GM06990 (cell line): Measurements from ENCODE around the gene DSC2.
"Not testable (repeated sequence)": the region's sequence is repeated elsewhere in the genome, so short reads cannot be mapped to it uniquely, and the experiment has no call there.

ENCODE experiments used
- DNase-seq: peaks from one replicate; pipeline ENCODE4 v3.0.0-alpha.2; 2011; ENCODE audit not compliant: insufficient read length; ENCODE audit errors: extremely low read depth
- H3K27me3 ChIP-seq: replicated peaks from 2 replicates; pipeline ENCODE4 v1.6.0; 2011; ENCODE audit warnings: low read length; ENCODE audit not compliant: control insufficient read depth, insufficient read depth
- H3K36me3 ChIP-seq: 2 replicates; pipeline ENCODE4 v1.5.1; 2011; ENCODE audit warnings: low read length; ENCODE audit not compliant: control insufficient read depth, insufficient read depth
- H3K4me3 ChIP-seq: replicated peaks from 2 replicates; pipeline ENCODE4 v1.5.1; 2011; ENCODE audit warnings: low read depth, mild to moderate bottlenecking, control low read depth, low read length
- TF ChIP-seq, protein P1 (sequence below): IDR thresholded peaks from 2 replicates; pipeline ENCODE4 v1.5.1; 2011; ENCODE audit warnings: low read length, control low read depth, mild to moderate bottlenecking, inconsistent platforms; ENCODE audit not compliant: insufficient read depth, poor library complexity, severe bottlenecking

Gene DSC2

GRCh38 chr18:31042084-31042405 lies 60.2 kb downstream of the DSC2 start:
- Histone ChIP-seq H3K36me3 (no peaks in the 10 kb centered on the region), H3K27me3 (no peaks in the 10 kb centered on the region), H3K4me3 (no peak overlapping the region)
- no peak for DNase-seq
- TF ChIP-seq, protein P1, sequence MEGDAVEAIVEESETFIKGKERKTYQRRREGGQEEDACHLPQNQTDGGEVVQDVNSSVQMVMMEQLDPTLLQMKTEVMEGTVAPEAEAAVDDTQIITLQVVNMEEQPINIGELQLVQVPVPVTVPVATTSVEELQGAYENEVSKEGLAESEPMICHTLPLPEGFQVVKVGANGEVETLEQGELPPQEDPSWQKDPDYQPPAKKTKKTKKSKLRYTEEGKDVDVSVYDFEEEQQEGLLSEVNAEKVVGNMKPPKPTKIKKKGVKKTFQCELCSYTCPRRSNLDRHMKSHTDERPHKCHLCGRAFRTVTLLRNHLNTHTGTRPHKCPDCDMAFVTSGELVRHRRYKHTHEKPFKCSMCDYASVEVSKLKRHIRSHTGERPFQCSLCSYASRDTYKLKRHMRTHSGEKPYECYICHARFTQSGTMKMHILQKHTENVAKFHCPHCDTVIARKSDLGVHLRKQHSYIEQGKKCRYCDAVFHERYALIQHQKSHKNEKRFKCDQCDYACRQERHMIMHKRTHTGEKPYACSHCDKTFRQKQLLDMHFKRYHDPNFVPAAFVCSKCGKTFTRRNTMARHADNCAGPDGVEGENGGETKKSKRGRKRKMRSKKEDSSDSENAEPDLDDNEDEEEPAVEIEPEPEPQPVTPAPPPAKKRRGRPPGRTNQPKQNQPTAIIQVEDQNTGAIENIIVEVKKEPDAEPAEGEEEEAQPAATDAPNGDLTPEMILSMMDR = no peak

DNA sequence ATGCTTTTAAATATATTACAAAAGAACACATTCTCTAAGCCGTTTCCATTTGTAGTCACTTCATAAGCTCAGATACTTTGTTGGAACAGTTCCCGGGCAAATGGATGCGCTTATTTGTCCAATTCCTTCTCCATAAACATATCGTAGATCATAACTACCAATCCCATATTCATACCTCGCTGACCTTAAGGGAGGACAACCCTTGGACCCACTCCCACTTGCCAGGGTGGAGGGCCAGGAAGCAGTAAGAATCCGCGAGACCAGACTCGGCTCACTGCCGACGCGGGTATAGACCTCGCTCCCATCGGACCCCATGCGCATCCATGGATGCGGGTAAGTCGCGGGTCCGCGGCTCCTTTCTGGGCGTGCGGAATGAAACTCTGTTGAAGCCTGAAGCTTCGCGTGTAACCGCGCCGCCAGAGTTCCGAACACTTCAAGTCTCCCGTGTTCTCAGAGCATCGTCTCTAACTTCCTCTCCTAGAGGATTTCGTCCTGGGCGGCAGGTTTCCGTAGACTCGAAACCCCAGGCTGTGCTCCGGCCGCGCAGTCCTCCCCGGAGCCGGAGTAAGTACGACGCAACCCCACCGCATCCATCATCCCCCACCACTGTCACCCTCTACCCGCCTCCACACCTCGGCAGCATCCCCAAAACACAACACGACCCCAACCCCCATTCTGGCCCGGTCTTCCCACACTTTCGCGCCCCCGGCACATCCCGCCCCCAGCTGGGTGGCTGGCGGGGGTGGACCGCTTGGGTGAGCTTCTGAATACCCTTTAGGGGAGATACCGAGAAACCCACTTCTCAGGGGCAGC lies 60.7 kb downstream of the DSC2 start:
- H3K4me3 ChIP-seq = no peak overlapping the region
- H3K36me3 ChIP-seq = no peaks in the 10 kb centered on the region
- TF ChIP-seq, protein P1 = no peak
- DNase-seq = peak; percentile 46
- no peaks in the 10 kb centered on the region for H3K27me3 ChIP-seq

DNA sequence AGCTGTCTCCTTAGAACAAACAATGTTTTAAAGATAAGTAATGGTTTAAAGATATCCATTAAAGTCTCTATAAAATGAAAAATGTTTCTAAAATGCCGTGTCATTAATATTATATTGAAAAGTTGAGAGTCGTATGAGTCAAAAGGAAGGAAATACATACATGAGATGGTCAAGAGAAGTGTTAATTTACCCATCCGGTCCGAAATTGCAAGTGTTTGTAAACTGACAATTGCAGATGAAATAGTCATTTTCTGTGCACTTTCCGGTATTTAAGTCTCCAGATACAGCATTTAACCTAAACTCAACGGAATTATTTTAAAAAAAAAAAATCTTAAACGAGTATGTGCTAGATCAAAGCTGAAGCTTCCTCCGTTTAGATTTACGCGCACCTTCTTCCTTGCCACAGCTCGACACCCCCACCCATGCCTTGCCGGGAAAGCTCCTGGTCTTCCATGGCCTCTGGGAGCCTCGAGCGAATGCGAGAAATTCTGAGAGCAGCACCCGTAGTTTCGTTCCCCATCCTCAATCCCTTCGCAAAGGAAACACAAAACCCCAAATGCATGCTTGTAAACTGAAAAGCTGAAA lies 61.4 kb downstream of the DSC2 start:
- TF ChIP-seq, protein P1 = no peak
- no peak overlapping the region for H3K4me3 ChIP-seq

GRCh38 chr18:31039426-31039825 lies 62.8 kb downstream of the DSC2 start:
- Histone ChIP-seq H3K4me3 (no peak overlapping the region), H3K27me3 (no peaks in the 10 kb centered on the region), H3K36me3 (no peaks in the 10 kb centered on the region)
- TF ChIP-seq, protein P1 = no peak
- DNase-seq = no peak

More for the DNA sequence above, 61.4 kb downstream of the DSC2 start:
- Histone ChIP-seq H3K27me3 (no peaks in the 10 kb centered on the region), H3K36me3 (no peaks in the 10 kb centered on the region)
- DNase-seq = no peak

GRCh38 chr18:31037686-31038085 lies 64.5 kb downstream of the DSC2 start:
- not testable (repeated sequence) for H3K36me3 ChIP-seq, DNase-seq, H3K4me3 ChIP-seq, H3K27me3 ChIP-seq

DNA sequence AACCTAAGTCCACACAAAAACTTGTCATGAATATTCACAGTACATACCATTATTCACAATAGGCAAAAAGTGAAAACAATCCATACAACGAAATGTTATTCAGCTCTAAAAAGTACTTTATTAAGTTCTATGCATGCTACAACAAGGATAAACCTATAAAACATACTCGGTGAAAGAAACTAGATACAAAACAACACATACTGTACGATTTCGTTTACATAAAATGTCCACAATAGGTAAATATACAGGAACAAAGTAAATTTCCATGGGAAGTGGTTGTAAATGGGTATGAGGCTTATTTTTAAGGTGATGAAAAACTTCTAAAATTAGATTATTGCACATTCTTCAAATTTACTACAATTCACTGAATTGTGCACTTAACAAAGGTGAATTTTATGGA lies 67.7 kb downstream of the DSC2 start:
- H3K4me3 ChIP-seq = no peak overlapping the region
- no peak for DNase-seq
- TF ChIP-seq, protein P1 = no peak
- no peaks in the 10 kb centered on the region for H3K27me3 ChIP-seq
- H3K36me3 ChIP-seq = no peaks in the 10 kb centered on the region
